ENCODE results near the gene ADGRV1.
"Not testable (repeated sequence)": the region's sequence is repeated elsewhere in the genome, so short reads cannot be mapped to it uniquely, and the experiment has no call there.

Gene ADGRV1

GRCh38 chr5:90601468-90601867 is 42.9 kb downstream of the ADGRV1 start:
- no peak for DNase-seq (ENCODE audit: low spot score)

- DNase-seq (ENCODE audit: low spot score), result no peak
Observed at GRCh38 chr5:90602681-90603080, 44.1 kb downstream of the ADGRV1 start.

GRCh38 chr5:90606539-90606938 is 47.9 kb downstream of the ADGRV1 start:
- no peak for DNase-seq (ENCODE audit: low spot score)

GRCh38 chr5:90612919-90613318 is 54.3 kb downstream of the ADGRV1 start:
- DNase-seq (ENCODE audit: low spot score), result no peak

- DNase-seq (ENCODE audit: low spot score), result no peak
Observed at GRCh38 chr5:90613459-90613858, 54.9 kb downstream of the ADGRV1 start.

- no peak for DNase-seq (ENCODE audit: low spot score)
Observed at GRCh38 chr5:90613918-90614504, 55.4 kb downstream of the ADGRV1 start.

GRCh38 chr5:90615355-90615754 is 56.8 kb downstream of the ADGRV1 start:
- DNase-seq (ENCODE audit: low spot score), result no peak

- no peak for DNase-seq (ENCODE audit: low spot score)
Observed at GRCh38 chr5:90618071-90618470, 59.5 kb downstream of the ADGRV1 start.

GRCh38 chr5:90619762-90620161 is 61.2 kb downstream of the ADGRV1 start:
- DNase-seq (ENCODE audit: low spot score), result not testable (repeated sequence)

GRCh38 chr5:90621848-90622247 is 63.3 kb downstream of the ADGRV1 start:
- no peak for DNase-seq (ENCODE audit: low spot score)

GRCh38 chr5:90626493-90626892 is 67.9 kb downstream of the ADGRV1 start:
- no peak for DNase-seq (ENCODE audit: low spot score)

GRCh38 chr5:90628492-90628891 is 69.9 kb downstream of the ADGRV1 start:
- DNase-seq (ENCODE audit: low spot score), result no peak

- no peak for DNase-seq (ENCODE audit: low spot score)
Observed at GRCh38 chr5:90632791-90633190, 74.2 kb downstream of the ADGRV1 start.

- DNase-seq (ENCODE audit: low spot score), result no peak
Observed at GRCh38 chr5:90636948-90637347, 78.4 kb downstream of the ADGRV1 start.

- DNase-seq (ENCODE audit: low spot score), result no peak
Observed at GRCh38 chr5:90637731-90638130, 79.1 kb downstream of the ADGRV1 start.

- no peak for DNase-seq (ENCODE audit: low spot score)
Observed at GRCh38 chr5:90638878-90639277, 80.3 kb downstream of the ADGRV1 start.

- no peak for DNase-seq (ENCODE audit: low spot score)
Observed at GRCh38 chr5:90640484-90641059, 82.0 kb downstream of the ADGRV1 start.

- no peak for DNase-seq (ENCODE audit: low spot score)
Observed at GRCh38 chr5:90641528-90641927, 82.9 kb downstream of the ADGRV1 start.

- DNase-seq (ENCODE audit: low spot score), result no peak
Observed at GRCh38 chr5:90642706-90643229, 84.2 kb downstream of the ADGRV1 start.

GRCh38 chr5:90644132-90644531 is 85.5 kb downstream of the ADGRV1 start:
- DNase-seq (ENCODE audit: low spot score), result no peak

GRCh38 chr5:90645024-90645610 is 86.5 kb downstream of the ADGRV1 start:
- DNase-seq (ENCODE audit: low spot score), result no peak

GRCh38 chr5:90650767-90651166 is 92.2 kb downstream of the ADGRV1 start:
- no peak for DNase-seq (ENCODE audit: low spot score)

- DNase-seq (ENCODE audit: low spot score), result no peak
Observed at GRCh38 chr5:90654215-90654614, 95.6 kb downstream of the ADGRV1 start.

- DNase-seq (ENCODE audit: low spot score), result no peak
Observed at GRCh38 chr5:90655423-90655822, 96.8 kb downstream of the ADGRV1 start.

Data from HuH-7 (cell line).